Stomach smooth muscle (tissue), 2 donors: ENCODE measurements around the gene DLX6.
"Not testable (repeated sequence)": the region's sequence is repeated elsewhere in the genome, so short reads cannot be mapped to it uniquely, and the experiment has no call there.

Experiments
- H3K27ac ChIP-seq: one replicate; pipeline ENCODE4 v1.7.0; 2013; ENCODE audit warnings: mild to moderate bottlenecking, low read length, inconsistent platforms
- H3K27me3 ChIP-seq, 2 donors: one replicate each; pipeline ENCODE4 v1.7.0; 2013; ENCODE audit warnings: low read length in 2 of 2; ENCODE audit not compliant: insufficient read depth in 2 of 2, control insufficient read depth in 1 of 2
- H3K36me3 ChIP-seq, 2 donors: one replicate each; pipeline ENCODE4 v1.7.0; 2013; ENCODE audit warnings: low read length in 2 of 2; ENCODE audit not compliant: control insufficient read depth in 2 of 2, insufficient read depth in 2 of 2
- H3K4me1 ChIP-seq: one replicate; pipeline ENCODE4 v1.7.0; 2013; ENCODE audit warnings: low read length; ENCODE audit not compliant: control insufficient read depth, insufficient read depth
- H3K4me3 ChIP-seq, 2 donors: one replicate each; pipeline ENCODE4 v1.7.0; 2013; ENCODE audit warnings: low read length in 2 of 2
- H3K9ac ChIP-seq, 2 donors: one replicate each; pipeline ENCODE4 v1.7.0; 2013; ENCODE audit warnings: low read length in 2 of 2, mild to moderate bottlenecking in 1 of 2
- H3K9me3 ChIP-seq, 2 donors: one replicate each; pipeline ENCODE4 v1.7.0; 2013; ENCODE audit warnings: low read length in 2 of 2; ENCODE audit not compliant: control insufficient read depth in 2 of 2
- donor health status: healthy.
- donor health status: Pancreatic carcinoma.

DLX6 gene

DNA sequence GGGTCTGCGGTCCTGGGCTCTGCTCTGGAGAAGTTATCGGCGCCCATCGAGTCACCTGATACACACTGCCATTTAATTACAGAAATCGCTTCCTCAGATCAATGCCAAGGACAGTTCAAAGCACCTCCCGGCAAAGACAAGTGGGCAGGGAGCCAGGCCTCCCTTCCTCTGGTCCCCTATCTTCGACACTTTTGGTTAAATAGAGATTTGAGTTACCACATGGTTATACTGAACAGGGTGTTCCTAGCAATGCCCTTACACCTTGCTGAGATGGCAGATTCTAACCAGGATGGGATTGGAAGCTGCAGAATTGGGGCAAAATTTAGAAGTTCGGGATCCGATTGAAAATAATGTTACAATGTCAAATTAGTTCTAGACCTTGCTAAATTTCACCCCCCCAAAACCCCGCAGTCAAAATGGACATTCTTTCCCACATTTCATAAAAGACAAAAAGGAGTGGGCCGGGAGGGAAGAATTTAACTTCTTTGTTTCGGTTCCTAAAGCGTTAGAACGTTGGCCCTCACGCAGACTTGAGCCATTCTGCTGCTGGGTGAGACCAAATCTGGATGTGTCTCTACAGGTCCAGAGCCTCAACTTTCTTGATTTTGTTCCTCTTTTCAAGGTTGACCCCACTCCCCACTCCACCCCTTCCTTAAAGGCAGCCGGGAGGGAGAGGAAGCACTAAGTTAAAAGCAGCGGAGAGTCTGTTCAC lies 21.5 kb downstream of the DLX6 start:
- peaks cover 50 to 57% of the 10 kb centered on the region in 2 donors for H3K27me3 ChIP-seq
- peaks cover 32% of the 10 kb centered on the region for H3K4me1 ChIP-seq
- H3K36me3 ChIP-seq: no peaks in the 10 kb centered on the region
- no peaks in the 10 kb centered on the region for H3K9me3 ChIP-seq
- H3K27ac ChIP-seq: no peak overlapping the region
- H3K4me3 ChIP-seq: peak overlapping the region; percentile 41 to 73
- H3K9ac ChIP-seq: no peak overlapping the region

DNA sequence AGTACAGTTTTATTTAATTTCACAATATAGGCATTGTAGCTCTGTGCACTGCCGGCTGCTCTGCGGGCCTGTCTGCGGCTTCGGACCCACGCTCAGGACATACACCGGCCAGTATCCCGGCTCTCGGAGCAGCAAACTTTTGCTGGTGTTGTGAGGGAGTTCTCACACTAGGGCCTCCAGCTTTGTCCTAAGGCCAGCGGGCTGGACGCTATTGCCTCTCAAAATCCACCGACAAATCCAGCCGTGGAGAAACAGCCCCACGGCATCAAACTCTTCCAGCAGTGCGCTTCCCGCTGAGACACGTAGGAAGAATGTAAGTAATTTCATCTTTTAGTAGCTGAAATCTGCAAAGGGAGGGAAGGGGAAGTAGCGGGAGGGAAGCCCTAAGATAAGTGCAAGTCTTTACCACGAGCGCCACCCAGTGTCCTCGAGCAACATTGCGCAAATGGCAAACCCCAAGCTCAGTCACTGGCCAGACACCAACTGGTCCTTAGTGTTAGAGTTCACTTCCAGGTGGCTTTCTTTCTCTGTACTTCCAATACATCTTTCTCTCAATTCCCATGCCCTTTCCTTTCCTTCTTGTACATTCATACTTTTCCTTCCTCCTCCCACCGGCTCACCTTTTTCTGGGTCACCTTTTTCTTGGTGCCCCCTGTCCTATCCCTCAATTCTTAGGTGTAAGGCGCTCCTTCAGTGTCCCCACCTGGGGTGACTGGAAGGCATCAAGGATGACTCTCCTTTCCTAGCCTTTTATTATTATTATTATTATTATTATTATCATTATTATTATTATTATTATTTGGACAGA lies 22.3 kb downstream of the DLX6 start:
- Histone ChIP-seq H3K4me3 (peak overlapping the region; percentile 41 to 73), H3K9ac (no peak overlapping the region), H3K27me3 (peaks cover 43 to 49% of the 10 kb centered on the region in 2 donors), H3K36me3 (no peaks in the 10 kb centered on the region), H3K4me1 (peaks cover 32% of the 10 kb centered on the region), H3K9me3 (no peaks in the 10 kb centered on the region), H3K27ac (no peak overlapping the region)

DNA sequence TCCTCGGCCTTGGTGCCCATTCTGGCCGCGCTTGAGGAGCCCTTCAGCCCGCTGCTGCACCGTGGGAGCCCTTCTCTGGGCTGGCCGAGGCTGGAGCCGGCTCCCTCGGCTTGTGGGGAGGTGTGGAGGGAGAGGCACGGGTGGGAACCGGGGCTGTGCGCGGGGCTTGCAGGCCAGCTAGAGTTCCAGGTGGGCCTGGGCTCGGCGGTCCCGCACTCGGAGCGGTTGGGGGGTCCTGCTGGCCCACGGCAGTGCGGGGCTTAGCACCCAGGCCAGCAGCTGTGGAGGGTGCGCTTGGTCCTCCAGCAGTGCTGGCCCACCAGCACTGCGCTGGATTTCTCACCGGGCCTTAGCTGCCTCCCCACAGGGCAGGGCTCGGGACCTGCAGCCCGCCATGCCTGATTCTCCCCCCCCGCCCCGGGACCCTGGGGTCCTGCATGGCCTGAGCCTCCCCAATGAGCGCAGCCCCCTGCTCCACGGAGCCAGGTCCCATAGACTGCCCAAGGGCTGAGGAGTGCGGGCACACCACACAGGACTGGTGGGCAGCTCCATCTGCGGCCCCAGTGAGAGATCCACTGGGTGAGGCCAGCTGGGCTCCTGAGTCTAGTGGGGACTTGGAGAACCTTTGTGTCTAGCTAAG lies 29.0 kb downstream of the DLX6 start:
- H3K4me3 ChIP-seq, H3K9me3 ChIP-seq, H3K27me3 ChIP-seq, H3K9ac ChIP-seq, H3K4me1 ChIP-seq, H3K36me3 ChIP-seq, H3K27ac ChIP-seq: not testable (repeated sequence)

DNA sequence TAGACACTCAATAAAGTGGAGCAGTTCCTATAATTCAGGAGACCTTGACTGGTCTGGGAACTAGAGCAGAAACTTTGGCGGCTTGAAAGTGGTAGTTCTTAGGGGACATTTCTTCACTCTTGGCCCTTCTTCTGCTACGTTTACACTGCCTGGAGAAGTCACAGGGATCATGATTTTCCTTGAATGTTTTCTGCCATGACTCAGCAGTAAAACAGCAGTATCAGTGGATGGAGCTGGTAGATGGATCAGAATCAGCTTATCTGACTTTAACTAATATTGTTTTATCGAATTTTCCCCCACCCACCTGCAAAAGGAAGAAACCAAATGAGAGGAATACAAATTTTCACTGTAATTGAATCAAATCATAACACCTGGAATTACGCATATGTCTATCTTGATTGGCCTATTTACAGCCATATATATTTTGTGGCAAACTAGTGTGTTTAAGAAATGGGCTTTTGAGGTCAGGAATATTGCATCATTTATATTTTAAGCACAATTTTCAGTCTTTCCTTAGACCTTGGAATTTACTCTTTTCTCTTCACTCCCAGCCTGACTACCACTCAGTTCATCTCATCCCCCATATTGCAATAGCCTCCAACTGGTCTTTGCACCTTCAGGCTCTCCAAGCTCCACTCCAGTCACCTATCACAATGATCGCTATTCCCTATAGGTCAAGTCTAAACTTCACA lies 34.2 kb downstream of the DLX6 start:
- H3K27ac ChIP-seq: no peak overlapping the region
- no peaks in the 10 kb centered on the region for H3K36me3 ChIP-seq
- no peak overlapping the region for H3K9ac ChIP-seq
- H3K4me3 ChIP-seq: no peak overlapping the region
- peaks cover 3 to 6% of the 10 kb centered on the region in 2 donors for H3K27me3 ChIP-seq
- H3K9me3 ChIP-seq: no peaks in the 10 kb centered on the region
- no peaks in the 10 kb centered on the region for H3K4me1 ChIP-seq

DNA sequence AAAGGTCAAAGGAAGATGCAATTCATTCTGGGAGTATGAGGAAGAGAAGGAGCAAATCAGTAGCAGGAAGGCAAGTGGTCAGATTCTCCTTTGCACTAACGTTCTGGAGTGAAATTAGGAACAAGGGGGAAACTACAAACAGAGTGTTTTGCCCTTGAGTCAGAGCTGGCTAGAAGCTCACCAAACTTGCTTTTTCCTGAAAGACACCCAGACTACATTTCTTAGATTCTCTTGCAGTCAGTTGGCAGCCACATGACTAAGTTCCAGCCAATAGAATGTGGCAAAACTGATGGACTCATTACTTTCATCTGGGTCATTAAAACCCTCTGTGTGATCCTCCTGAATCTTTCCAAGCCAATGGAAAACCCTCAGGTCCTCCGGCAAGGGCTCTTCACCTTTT lies 37.9 kb downstream of the DLX6 start:
- no peak overlapping the region for H3K27ac ChIP-seq
- H3K9ac ChIP-seq: no peak overlapping the region
- no peaks in the 10 kb centered on the region for H3K4me1 ChIP-seq
- H3K9me3 ChIP-seq: no peaks in the 10 kb centered on the region
- peaks cover 2 to 6% of the 10 kb centered on the region in 2 donors for H3K27me3 ChIP-seq
- no peak overlapping the region for H3K4me3 ChIP-seq
- H3K36me3 ChIP-seq: no peaks in the 10 kb centered on the region
